Lower leg skin (tissue), 4 donors: Measurements from ENCODE around the gene PLSCR2. TPM values are rescaled to one million over a fixed set of nuclear protein-coding genes. Genes with fewer than 3 reads are reported as not detected.
"Not testable (repeated sequence)": the region's sequence is repeated elsewhere in the genome, so short reads cannot be mapped to it uniquely, and the experiment has no call there.

Experiments
- DNase-seq, 2 donors: peaks; one replicate each; pipeline ENCODE4 v3.0.0-alpha.2; 2019; ENCODE audit warnings: low spot score in 2 of 2
- H3K4me3 ChIP-seq: fragments of 200-600 bp; sonication (generic); 2 replicates; pipeline ENCODE4 v1.5.1; 2017; ENCODE audit warnings: mild to moderate bottlenecking, low read depth; ENCODE audit not compliant: poor library complexity, severe bottlenecking
- CTCF ChIP-seq, 3 donors: fragments of 450-650 bp; IDR thresholded peaks; one replicate each; pipeline ENCODE4 v1.5.1; 2016; ENCODE audit warnings: antibody characterized with exemption in 3 of 3, mild to moderate bottlenecking in 3 of 3, moderate library complexity in 2 of 3
- POLR2A ChIP-seq, 2 donors: fragments of 450-650 bp; IDR thresholded peaks; one replicate each; pipeline ENCODE4 v1.6.1; 2016 to 2017; ENCODE audit warnings: antibody characterized with exemption in 2 of 2, mild to moderate bottlenecking in 1 of 2, moderate library complexity in 1 of 2
- WGBS, 2 donors: methylation state at CpG; one replicate each; pipeline ENCODE4 v1.1.5; 2018; 5-methylcytosine and 5-hydroxymethylcytosine counted together
- intact Hi-C: fragments of 100-400 bp; cut with DNase I; formaldehyde crosslinking; loops from one replicate; pipeline ENCODE4 v1.15.0; 2023; ENCODE audit warnings: low total_unique reads
- total RNA-seq, 4 donors: library from RNA; depleted of rRNA; stranded (reverse); fragments of >200 nt; gene quantifications; one replicate each; pipeline ENCODE4 v1.1.0, GENCODE V29; 2016

Gene PLSCR2
- total RNA-seq, 4 donors from 2014 or later, result not detected

DNA sequence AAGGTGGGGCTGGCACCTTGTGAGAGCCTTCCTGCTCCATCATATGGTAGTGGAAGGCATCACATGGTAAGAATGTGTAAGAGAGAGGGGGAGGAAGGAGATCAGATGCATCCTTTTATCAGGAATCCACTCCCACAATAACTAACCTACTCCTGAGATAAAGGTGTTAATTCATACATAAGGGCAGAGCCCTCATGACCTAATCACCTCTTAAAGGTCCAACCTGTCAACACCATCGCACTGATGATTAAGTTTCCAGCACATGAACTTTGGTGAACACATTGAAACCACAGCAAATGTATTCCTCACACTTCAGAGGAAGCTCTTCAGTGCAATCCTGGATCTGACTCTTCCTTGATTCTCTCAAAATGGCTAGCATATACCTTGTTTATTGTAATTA, 55.4 kb downstream of the PLSCR2 start:
- no peak for DNase-seq
- 83 to 85% methylated on average over 1 of the region's 1 CpG for whole genome bisulfite sequencing, 2 donors
- intact Hi-C loops, result no loop called here
- TF ChIP-seq POLR2A (IDR thresholded peaks at IDR 0.05) (no peak), CTCF (IDR thresholded peaks at IDR 0.05) (no peak)
- no peak overlapping the region for H3K4me3 ChIP-seq

DNA sequence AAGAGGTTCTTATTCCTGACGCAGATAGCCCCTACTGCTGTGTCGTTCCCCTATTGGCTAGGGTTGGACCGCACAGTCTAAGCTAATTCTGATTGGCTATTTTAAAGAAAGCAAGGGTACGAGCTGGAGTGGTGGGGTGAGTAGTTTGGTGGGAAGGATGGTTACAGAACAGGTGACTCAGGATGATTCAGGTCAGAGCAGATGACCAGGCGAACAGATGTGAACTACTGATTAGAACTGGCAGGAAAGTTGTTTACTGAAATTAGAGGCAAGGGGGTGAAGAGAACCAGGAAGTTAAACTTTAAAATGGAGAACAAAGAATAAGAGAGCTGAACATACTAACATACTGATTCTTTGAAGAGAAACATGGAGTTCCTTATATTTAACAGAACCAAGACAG, 56.6 kb downstream of the PLSCR2 start:
- WGBS, 2 donors, result 95 to 97% methylated on average over 5 of the region's 5 CpGs
- DNase-seq, H3K4me3 ChIP-seq, intact Hi-C loops: not testable (repeated sequence)

- no peak for DNase-seq
- TF ChIP-seq POLR2A (IDR thresholded peaks at IDR 0.05), result no peak
- no peak for TF ChIP-seq CTCF (IDR thresholded peaks at IDR 0.05)
- 81% methylated on average over 7 of the region's 7 CpGs for WGBS, 2 donors
- intact Hi-C loops, result no loop called here
- H3K4me3 ChIP-seq, result no peak overlapping the region
These were observed 61.4 kb downstream of the PLSCR2 start for GRCh38 chr3:146407956-146408355.

GRCh38 chr3:146404436-146404835, 64.9 kb downstream of the PLSCR2 start:
- no peak for DNase-seq
- intact Hi-C loops, result no loop called here
- TF ChIP-seq POLR2A (IDR thresholded peaks at IDR 0.05) (no peak), CTCF (IDR thresholded peaks at IDR 0.05) (no peak)
- no peak overlapping the region for H3K4me3 ChIP-seq

GRCh38 chr3:146403792-146404191, 65.6 kb downstream of the PLSCR2 start:
- intact Hi-C loops, result no loop called here
- DNase-seq, result no peak
- TF ChIP-seq CTCF (IDR thresholded peaks at IDR 0.05) (no peak), POLR2A (IDR thresholded peaks at IDR 0.05) (no peak)
- H3K4me3 ChIP-seq, result no peak overlapping the region
- 79 to 83% methylated on average over 3 of the region's 3 CpGs for WGBS, 2 donors

DNA sequence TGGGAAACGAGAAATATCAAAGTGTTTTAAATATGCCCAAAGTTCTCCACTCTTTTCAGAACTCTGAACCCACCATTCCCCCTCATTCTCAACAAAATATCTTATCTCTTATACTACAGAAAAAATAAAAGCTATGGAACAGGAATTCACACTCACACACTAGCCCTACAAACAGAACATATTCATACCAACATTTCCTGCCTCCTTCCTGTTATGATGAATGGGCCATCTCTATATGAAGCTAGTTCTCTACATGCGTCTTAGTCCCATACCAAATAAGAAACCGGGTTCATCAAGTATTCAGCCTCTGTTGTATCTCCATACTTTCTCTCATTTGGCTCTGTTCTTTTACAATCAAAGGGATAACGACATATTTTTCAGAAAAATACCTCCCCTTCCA, 72.6 kb downstream of the PLSCR2 start:
- DNase-seq, result no peak
- WGBS, 2 donors, result 74 to 79% methylated on average over 4 of the region's 4 CpGs
- intact Hi-C loops, result no loop called here
- no peak overlapping the region for H3K4me3 ChIP-seq
- TF ChIP-seq POLR2A (IDR thresholded peaks at IDR 0.05) (no peak), CTCF (IDR thresholded peaks at IDR 0.05) (no peak)
